PC-3 (cell line): ENCODE data around the gene LYZL1.

Experiments used
- CTCF ChIP-seq: fragments of 300-600 bp; sonication (generic); conservative IDR thresholded peaks from 2 replicates; pipeline ENCODE4 v1.5.1; 2017; ENCODE audit warnings: antibody characterized with exemption, low read depth, mild to moderate bottlenecking, low read length
- EZH2 ChIP-seq: fragments of 300-600 bp; sonication (generic); IDR thresholded peaks from one replicate; pipeline ENCODE4 v1.6.1; 2017; ENCODE audit warnings: antibody characterized with exemption, mild to moderate bottlenecking, low read length; ENCODE audit not compliant: unreplicated experiment
- EZH2phosphoT487 ChIP-seq: fragments of 300-600 bp; sonication (generic); IDR thresholded peaks from 2 replicates; pipeline ENCODE4 v1.6.1; 2018; ENCODE audit warnings: mild to moderate bottlenecking, antibody characterized with exemption, low read length, borderline replicate concordance

GRCh38 chr10:29295813-29296212, 6.9 kb downstream of the LYZL1 start:
- no peak for TF ChIP-seq CTCF
- TF ChIP-seq EZH2phosphoT487 = no peak
- no peak for TF ChIP-seq EZH2
